HEK293T (cell line): ENCODE results near the gene TLK2.

ENCODE experiments used
- CTCF ChIA-PET: fragments of 350-600 bp; formaldehyde crosslinking; extraction: SDS; loops from one replicate; lab custom pipeline; 2021; ENCODE audit warnings: antibody characterized with exemption, inconsistent platforms; lab: Yijun Ruan, JAX
- POLR2A ChIA-PET: fragments of 350-600 bp; formaldehyde crosslinking; extraction: SDS; loops from one replicate; lab custom pipeline; 2020; ENCODE audit warnings: antibody characterized with exemption, inconsistent platforms; lab: Yijun Ruan, JAX
- DNase-seq: peaks from one replicate; pipeline ENCODE4 v3.0.0; 2012; ENCODE audit warnings: mixed read lengths; ENCODE audit errors: extremely low spot score
- ARNT ChIP-seq: fragments of 450-650 bp; IDR thresholded peaks from 2 replicates; pipeline ENCODE4 v1.6.1; 2017; ENCODE audit warnings: mild to moderate bottlenecking
- BHLHE40 ChIP-seq: fragments of 450-650 bp; IDR thresholded peaks from 2 replicates; pipeline ENCODE4 v1.6.1; 2016; ENCODE audit warnings: mild to moderate bottlenecking, moderate library complexity, borderline replicate concordance
- CTBP1 ChIP-seq: fragments of 450-650 bp; IDR thresholded peaks from 2 replicates; pipeline ENCODE4 v1.6.1; 2016; ENCODE audit warnings: borderline replicate concordance
- ELF4 ChIP-seq: fragments of 450-650 bp; IDR thresholded peaks from 2 replicates; pipeline ENCODE4 v1.6.1; 2017; ENCODE audit warnings: antibody characterized with exemption
- FOXA1 ChIP-seq: fragments of 450-650 bp; IDR thresholded peaks from 2 replicates; pipeline ENCODE4 v1.6.1; 2016; ENCODE audit warnings: mild to moderate bottlenecking
- FOXK2 ChIP-seq: fragments of 450-650 bp; IDR thresholded peaks from 2 replicates; pipeline ENCODE4 v1.6.1; 2016; ENCODE audit warnings: mild to moderate bottlenecking
- FOXM1 ChIP-seq: fragments of 450-650 bp; IDR thresholded peaks from 2 replicates; pipeline ENCODE4 v1.6.1; 2017; ENCODE audit warnings: mild to moderate bottlenecking, borderline replicate concordance
- HDGF ChIP-seq: fragments of 450-650 bp; IDR thresholded peaks from 2 replicates; pipeline ENCODE4 v1.6.1; 2017; ENCODE audit warnings: antibody characterized with exemption, borderline replicate concordance
- L3MBTL2 ChIP-seq: fragments of 450-650 bp; conservative IDR thresholded peaks from 2 replicates; pipeline ENCODE4 v1.6.1; 2016; ENCODE audit warnings: mild to moderate bottlenecking
- LEF1 ChIP-seq: fragments of 450-650 bp; IDR thresholded peaks from 2 replicates; pipeline ENCODE4 v1.6.1; 2017; ENCODE audit warnings: mild to moderate bottlenecking, borderline replicate concordance
- NFRKB ChIP-seq: fragments of 450-650 bp; IDR thresholded peaks from 2 replicates; pipeline ENCODE4 v1.6.1; 2016; ENCODE audit warnings: mild to moderate bottlenecking, moderate library complexity
- SP1 ChIP-seq: fragments of 450-650 bp; IDR thresholded peaks from 2 replicates; pipeline ENCODE4 v1.6.1; 2017
- SUZ12 ChIP-seq: fragments of 450-650 bp; IDR thresholded peaks from 2 replicates; pipeline ENCODE4 v1.6.1; 2016; ENCODE audit warnings: mild to moderate bottlenecking
- TARDBP ChIP-seq: fragments of 450-650 bp; IDR thresholded peaks from 2 replicates; pipeline ENCODE4 v1.6.1; 2016
- ZNF384 ChIP-seq: fragments of 450-650 bp; IDR thresholded peaks from 2 replicates; pipeline ENCODE4 v1.6.1; 2016
- TF ChIP-seq, protein P1 (sequence below): fragments of 450-650 bp; IDR thresholded peaks from 2 replicates; pipeline ENCODE4 v1.6.1; 2016

TLK2 gene

GRCh38 chr17:62592341-62593099 lies 113.9 kb downstream of the TLK2 start:
- DNase-seq = no peak
- CTCF ChIA-PET = no interaction called here
- TF ChIP-seq LEF1 (no peak), L3MBTL2 (no peak), ELF4 (no peak), CTBP1 (no peak), FOXK2 (no peak), NFRKB (no peak), FOXA1 (no peak), FOXM1 (no peak), HDGF (no peak), SP1 (no peak), SUZ12 (no peak), ZNF384 (no peak), ARNT (no peak), BHLHE40 (no peak), TARDBP (no peak)
- TF ChIP-seq, protein P1, sequence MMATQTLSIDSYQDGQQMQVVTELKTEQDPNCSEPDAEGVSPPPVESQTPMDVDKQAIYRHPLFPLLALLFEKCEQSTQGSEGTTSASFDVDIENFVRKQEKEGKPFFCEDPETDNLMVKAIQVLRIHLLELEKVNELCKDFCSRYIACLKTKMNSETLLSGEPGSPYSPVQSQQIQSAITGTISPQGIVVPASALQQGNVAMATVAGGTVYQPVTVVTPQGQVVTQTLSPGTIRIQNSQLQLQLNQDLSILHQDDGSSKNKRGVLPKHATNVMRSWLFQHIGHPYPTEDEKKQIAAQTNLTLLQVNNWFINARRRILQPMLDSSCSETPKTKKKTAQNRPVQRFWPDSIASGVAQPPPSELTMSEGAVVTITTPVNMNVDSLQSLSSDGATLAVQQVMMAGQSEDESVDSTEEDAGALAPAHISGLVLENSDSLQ = no peak
- POLR2A ChIA-PET = no interaction called here

DNA sequence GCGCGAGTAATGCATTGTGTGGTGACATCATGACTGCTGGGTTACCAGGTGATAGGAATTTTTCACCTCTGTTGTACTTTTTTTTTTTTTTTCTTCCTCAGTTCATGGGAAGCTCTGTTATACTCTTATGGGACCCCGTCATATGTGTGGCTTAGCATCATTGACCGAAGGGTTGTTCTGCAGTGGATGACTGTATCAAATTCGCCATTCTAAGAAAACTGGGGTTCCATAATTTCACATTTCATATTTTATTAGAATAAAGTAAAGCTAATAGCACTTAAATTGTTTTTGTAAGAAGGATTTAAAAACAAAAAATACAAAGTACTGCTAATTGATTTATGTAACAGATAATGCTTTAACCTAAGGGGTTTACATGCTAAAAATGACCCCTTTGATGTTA lies 116.9 kb downstream of the TLK2 start:
- DNase-seq = no peak
- POLR2A ChIA-PET = no interaction called here
- CTCF ChIA-PET = no interaction called here
- TF ChIP-seq ELF4 (no peak), FOXA1 (no peak), SUZ12 (no peak), CTBP1 (no peak), BHLHE40 (no peak), SP1 (no peak), LEF1 (no peak), HDGF (no peak), TARDBP (no peak), L3MBTL2 (no peak), ARNT (no peak), NFRKB (no peak), FOXK2 (no peak), ZNF384 (no peak), FOXM1 (no peak)
- TF ChIP-seq, protein P1 = no peak

DNA sequence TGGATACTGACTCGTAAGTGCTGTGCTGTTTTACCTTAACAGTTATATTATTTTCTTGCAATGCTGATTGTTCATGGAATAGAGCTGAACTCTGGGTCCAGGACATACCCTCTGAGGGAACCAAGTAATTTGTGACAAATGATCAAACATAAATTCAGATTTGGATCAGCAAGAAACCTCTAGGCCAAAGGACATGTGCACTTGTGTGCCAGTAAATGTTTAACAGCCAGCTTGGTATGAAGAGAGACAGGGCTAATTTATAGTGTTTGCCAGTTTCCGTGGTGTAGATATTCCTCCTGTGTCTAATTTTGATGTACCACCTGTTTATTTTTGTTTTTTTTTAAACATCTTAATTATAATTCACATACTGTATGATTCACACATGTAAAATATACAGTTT lies 118.0 kb downstream of the TLK2 start:
- ChIA-PET POLR2A (no interaction called here), CTCF (no interaction called here)
- no peak for DNase-seq
- TF ChIP-seq NFRKB = no peak
- no peak for TF ChIP-seq TARDBP
- TF ChIP-seq SUZ12 = no peak
- TF ChIP-seq, protein P1 = no peak
- no peak for TF ChIP-seq FOXM1
- TF ChIP-seq ELF4 = no peak
- TF ChIP-seq HDGF = no peak
- no peak for TF ChIP-seq CTBP1
- TF ChIP-seq BHLHE40 = no peak
- no peak for TF ChIP-seq LEF1
- no peak for TF ChIP-seq L3MBTL2
- TF ChIP-seq FOXA1 = no peak
- TF ChIP-seq ZNF384 = no peak
- TF ChIP-seq SP1 = no peak
- TF ChIP-seq FOXK2 = no peak
- no peak for TF ChIP-seq ARNT

- DNase-seq = no peak
- ChIA-PET POLR2A (no interaction called here), CTCF (no interaction called here)
- TF ChIP-seq FOXA1 (no peak), LEF1 (no peak), ARNT (no peak), HDGF (no peak), FOXM1 (no peak), ZNF384 (no peak), L3MBTL2 (no peak), SP1 (no peak), TARDBP (no peak), NFRKB (no peak), BHLHE40 (no peak), SUZ12 (no peak), FOXK2 (no peak)
- TF ChIP-seq, protein P1 = no peak
Observed at GRCh38 chr17:62597150-62597549, 118.5 kb downstream of the TLK2 start.

DNA sequence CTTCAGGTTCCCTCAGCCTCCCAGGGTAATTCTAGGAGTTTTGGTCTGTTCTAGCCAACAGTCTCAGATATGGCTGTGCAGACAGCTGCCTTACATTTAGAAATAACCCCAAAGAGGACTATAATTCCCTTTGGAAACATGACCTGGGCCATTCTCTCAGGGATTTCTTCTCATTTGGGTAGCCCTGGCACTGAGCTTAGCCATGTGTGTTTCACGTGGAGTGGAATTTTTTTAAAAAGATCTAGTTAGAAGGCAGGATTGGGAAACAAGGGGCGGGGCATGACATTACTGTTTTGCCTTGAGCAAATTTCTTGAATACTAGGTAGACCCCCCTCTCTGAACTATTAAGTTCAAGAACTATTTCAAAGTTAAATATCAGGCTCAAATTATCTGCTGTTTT lies 119.3 kb downstream of the TLK2 start:
- TF ChIP-seq TARDBP (no peak), HDGF (no peak), SUZ12 (no peak), LEF1 (no peak), CTBP1 (no peak), NFRKB (no peak), L3MBTL2 (no peak)
- TF ChIP-seq, protein P1 = no peak
- ChIA-PET CTCF (no interaction called here), POLR2A (no interaction called here)
- no peak for DNase-seq
